Nephron progenitor cell (in vitro differentiated cells): ENCODE data around the gene CDON.

ENCODE experiments used
- DNase-seq: peaks from one replicate; pipeline ENCODE4 v3.0.0; 2021
- H3K27ac Mint-ChIP-seq: 2 replicates; pipeline ENCODE4 v1.8.0; 2021; ENCODE audit warnings: mild to moderate bottlenecking, moderate library complexity, mixed read lengths
- H3K27me3 Mint-ChIP-seq: 2 replicates; pipeline ENCODE4 v1.8.0; 2021; ENCODE audit warnings: mild to moderate bottlenecking, low read depth, mixed read lengths; ENCODE audit not compliant: poor library complexity
- H3K36me3 Mint-ChIP-seq: 2 replicates; pipeline ENCODE4 v1.8.0; 2021; ENCODE audit warnings: low read depth, mixed read lengths
- H3K4me1 Mint-ChIP-seq: 2 replicates; pipeline ENCODE4 v1.8.0; 2021; ENCODE audit warnings: mixed read lengths
- H3K4me3 Mint-ChIP-seq: 2 replicates; pipeline ENCODE4 v1.8.0; 2021; ENCODE audit warnings: mild to moderate bottlenecking, moderate library complexity, mixed read lengths
- H3K9me3 Mint-ChIP-seq: 2 replicates; pipeline ENCODE4 v1.8.0; 2021; ENCODE audit warnings: mild to moderate bottlenecking, moderate library complexity, mixed read lengths
- TF ChIP-seq, protein P1 (sequence below): fragments of 200-600 bp; sonication (generic); IDR thresholded peaks from 2 replicates; pipeline ENCODE4 v1.5.0; 2021; ENCODE audit warnings: antibody characterized with exemption

The CDON gene

DNA sequence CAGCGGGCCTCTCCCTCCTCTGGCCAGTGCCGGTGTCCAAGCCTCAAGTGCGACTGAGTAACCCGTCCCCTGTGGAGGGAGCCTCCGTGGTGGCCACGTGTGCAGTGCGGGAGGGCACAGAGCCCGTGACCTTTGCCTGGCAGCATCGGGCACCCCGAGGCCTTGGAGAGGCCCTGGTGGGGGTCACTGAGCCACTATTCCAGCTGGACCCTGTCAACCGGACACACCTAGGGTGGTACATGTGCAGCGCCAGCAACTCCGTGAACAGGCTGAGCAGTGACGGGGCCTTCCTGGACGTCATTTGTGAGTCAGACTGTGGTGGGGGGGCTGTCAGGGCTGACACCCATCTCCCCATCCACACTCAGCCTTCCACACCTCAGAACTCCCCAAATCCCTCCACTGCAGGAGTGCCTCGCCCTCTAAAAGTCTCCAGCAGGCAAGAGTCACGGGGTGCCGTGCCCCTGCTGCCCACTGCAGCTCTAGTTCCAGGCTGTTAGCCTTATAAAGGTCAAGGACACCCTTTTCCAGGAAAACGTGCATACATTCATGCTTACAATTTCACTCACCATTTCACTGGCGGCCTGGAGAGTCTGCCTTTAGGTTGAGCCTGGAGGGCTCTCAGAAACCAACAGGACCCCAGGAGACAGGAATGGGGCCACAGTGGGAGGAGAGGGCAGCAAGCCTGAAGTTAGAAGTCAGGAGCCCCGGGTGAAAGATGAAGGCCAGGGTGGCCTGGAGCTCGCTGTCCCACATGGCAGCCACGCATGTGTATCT, 114.2 kb downstream of the CDON start:
- Mint-ChIP-seq H3K27ac (peak overlapping the region; percentile 25), H3K27me3 (peaks cover 2% of the 10 kb centered on the region), H3K4me3 (no peak overlapping the region), H3K4me1 (peaks cover 22% of the 10 kb centered on the region), H3K36me3 (no peaks in the 10 kb centered on the region), H3K9me3 (no peaks in the 10 kb centered on the region)
- no peak for DNase-seq
- TF ChIP-seq, protein P1, sequence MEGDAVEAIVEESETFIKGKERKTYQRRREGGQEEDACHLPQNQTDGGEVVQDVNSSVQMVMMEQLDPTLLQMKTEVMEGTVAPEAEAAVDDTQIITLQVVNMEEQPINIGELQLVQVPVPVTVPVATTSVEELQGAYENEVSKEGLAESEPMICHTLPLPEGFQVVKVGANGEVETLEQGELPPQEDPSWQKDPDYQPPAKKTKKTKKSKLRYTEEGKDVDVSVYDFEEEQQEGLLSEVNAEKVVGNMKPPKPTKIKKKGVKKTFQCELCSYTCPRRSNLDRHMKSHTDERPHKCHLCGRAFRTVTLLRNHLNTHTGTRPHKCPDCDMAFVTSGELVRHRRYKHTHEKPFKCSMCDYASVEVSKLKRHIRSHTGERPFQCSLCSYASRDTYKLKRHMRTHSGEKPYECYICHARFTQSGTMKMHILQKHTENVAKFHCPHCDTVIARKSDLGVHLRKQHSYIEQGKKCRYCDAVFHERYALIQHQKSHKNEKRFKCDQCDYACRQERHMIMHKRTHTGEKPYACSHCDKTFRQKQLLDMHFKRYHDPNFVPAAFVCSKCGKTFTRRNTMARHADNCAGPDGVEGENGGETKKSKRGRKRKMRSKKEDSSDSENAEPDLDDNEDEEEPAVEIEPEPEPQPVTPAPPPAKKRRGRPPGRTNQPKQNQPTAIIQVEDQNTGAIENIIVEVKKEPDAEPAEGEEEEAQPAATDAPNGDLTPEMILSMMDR: no peak

DNA sequence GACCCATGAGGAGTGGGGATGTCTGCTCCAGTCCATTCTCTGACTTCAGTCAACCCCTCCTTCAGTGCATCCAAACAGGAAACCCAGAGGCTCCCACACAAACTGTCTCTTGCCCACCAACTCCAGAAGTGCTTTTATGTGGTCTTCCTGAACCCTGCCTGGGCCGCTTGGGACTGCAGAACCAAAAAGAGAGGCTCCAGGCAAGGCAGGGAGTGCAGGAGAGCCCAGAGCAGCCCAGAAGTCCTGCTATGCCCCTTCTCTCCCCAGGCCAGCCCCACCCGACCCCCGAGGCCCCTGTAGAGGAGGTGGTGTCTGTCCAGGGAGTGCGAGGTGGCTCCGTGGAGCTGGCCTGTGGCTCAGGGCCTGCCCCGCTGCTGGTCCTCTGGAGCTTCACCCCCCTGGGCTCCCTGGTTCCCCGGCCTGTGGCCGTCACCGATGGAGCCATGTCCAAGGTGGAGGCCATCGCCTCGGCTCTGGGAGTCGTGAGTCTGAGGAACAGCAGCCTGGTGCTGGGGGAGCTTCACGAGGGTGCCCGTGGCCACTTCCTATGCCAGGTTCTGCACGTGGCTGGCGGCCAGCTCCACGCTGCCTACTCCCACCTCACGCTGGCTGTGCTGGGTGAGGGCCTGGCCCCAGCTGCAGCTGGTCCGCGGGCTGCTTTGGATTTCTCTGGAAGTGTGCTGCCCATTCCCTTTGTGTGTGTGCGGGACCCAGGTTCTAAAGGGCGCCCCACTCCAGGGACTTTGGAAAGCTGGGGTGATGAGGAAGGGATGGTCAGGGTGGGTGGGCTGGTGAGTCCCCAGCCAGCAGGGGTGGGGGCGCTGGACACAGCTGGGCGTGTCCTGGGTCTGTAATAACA, 115.0 kb downstream of the CDON start:
- Mint-ChIP-seq H3K27ac (no peak overlapping the region), H3K27me3 (peaks cover 1% of the 10 kb centered on the region), H3K4me1 (peaks cover 25% of the 10 kb centered on the region), H3K9me3 (no peaks in the 10 kb centered on the region), H3K4me3 (no peak overlapping the region), H3K36me3 (no peaks in the 10 kb centered on the region)
- TF ChIP-seq, protein P1: no peak
- no peak for DNase-seq

DNA sequence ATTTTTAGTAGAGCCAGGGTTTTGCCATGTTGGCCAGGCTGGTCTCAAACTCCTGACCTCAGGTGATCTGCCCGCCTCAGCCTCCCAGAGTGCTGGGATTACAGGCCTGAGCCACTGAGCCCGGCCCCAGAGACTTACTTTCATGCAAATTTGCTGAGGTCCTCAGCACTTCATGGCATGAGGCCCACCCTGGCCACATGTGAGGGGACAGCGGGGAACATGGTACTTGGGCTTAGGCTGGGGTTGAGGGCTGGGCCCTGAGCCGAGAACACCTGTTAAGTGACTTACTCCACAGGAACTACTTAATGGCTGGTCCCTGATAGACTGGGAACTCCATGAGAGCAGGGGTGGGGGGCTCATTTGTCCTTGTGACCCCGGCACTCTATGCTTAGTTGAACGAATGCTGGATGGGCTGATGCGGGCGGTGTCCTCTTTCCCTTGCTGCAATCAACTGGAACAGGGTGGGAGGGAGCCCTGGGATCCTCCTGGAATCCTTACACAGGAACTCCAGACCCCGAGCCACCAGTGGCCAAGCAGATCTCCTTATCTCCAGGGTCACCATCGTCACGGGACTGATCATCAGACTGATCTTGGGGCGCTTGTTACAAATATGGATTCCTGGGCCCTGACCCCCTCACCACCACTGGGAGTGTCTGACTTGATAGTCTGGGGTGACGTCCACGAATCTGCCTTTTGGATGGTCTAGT, 115.8 kb downstream of the CDON start:
- Mint-ChIP-seq H3K4me3 (no peak overlapping the region), H3K4me1 (peaks cover 29% of the 10 kb centered on the region), H3K27ac (no peak overlapping the region), H3K9me3 (no peaks in the 10 kb centered on the region), H3K27me3 (no peaks in the 10 kb centered on the region), H3K36me3 (no peaks in the 10 kb centered on the region)
- TF ChIP-seq, protein P1: no peak
- no peak for DNase-seq

DNA sequence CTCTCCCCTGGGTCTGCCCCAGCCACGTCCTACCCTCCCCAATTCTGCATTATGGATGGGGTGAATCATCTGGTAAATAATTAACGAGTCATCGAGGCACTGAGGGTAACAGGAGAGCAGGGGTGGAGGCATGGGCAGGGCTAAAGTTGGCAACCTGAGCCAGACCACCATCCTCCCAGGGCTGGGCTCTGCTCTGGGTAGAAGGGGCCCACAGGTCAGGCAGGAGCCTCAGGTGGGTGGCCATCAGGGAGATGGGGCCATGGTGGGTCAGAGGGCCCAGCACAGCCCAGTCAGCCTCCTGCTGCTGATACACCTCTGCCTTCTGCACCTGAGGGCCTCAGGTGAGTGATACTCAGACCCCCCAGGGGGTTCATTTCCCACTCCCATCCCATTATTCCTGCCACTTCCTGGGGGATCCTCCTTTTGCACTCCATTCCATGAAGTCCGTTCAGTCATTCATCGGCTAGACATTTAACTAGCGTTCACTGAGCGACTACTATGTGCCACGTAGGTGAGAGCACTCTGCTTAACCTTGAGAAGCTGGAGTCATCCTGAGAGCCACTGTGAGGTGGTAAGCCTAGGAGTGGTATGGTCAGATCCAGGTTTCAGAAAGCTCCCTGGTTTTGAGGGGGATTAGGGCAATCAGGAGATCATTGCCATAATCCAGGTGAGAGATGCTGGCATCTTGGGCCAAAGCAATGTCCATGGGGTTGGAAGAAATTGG, 116.7 kb downstream of the CDON start, which contains the start of gene VSIG10L2:
TSS of gene VSIG10L2 (plus strand) at position 248 of the 724 bp plus-strand sequence. CDS start at position 260, 12 bp downstream.
- no peak for DNase-seq
- TF ChIP-seq, protein P1: no peak
- Mint-ChIP-seq H3K9me3 (no peaks in the 10 kb centered on the region), H3K27me3 (no peaks in the 10 kb centered on the region), H3K36me3 (no peaks in the 10 kb centered on the region), H3K4me1 (peaks cover 30% of the 10 kb centered on the region), H3K4me3 (no peak within 1 kb of the TSS), H3K27ac (no peak within 1 kb of the TSS)

DNA sequence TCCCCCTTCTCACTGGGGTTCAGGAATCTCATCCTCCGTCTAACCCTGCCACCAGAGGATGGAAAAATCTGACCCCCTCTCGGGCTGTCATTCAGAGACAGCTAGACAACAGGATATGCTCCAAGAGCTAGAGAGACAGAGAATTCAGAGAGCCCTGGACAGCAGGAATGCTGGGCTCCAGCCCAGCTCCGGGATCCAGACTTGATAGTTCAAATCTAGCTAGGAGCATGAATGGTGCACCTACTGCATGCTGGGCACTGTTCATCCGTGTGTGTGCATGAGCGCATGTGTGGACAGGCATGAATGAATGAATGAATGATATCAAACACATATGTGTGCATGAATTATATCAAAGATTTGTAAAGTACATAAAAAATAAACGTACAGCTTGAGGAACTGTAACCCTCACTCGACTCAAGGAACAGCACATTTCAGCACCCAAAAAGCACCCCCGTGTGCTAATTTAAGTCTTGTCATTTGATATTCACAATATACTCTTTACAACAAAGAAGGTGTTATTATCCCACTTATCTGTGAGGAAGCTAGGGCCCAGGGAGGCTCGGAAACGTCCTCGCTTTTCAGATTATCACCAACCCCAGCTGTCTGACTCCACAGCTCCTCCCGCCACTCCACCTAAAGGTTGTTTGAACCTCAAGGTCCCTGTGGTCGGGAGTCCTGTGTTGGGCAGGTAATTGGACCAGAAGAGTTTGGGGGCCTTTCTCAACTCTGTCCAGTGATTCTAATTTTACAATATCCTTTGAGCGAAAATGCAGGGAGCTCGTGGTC, 117.5 kb downstream of the CDON start:
- no peak for DNase-seq
- no peak overlapping the region for H3K27ac Mint-ChIP-seq

More for the DNA sequence above, 117.5 kb downstream of the CDON start:
- Mint-ChIP-seq H3K4me3 (no peak overlapping the region), H3K27me3 (no peaks in the 10 kb centered on the region), H3K4me1 (peaks cover 30% of the 10 kb centered on the region), H3K9me3 (no peaks in the 10 kb centered on the region), H3K36me3 (no peaks in the 10 kb centered on the region)
- TF ChIP-seq, protein P1: no peak
